Measurements from ENCODE around the gene TPK1. TPM values are rescaled to one million over a fixed set of nuclear protein-coding genes. Genes with fewer than 3 reads are reported as not detected.

TPK1 gene
- total RNA-seq, 1 experiment from 2014 or later = 3.1 TPM

DNA sequence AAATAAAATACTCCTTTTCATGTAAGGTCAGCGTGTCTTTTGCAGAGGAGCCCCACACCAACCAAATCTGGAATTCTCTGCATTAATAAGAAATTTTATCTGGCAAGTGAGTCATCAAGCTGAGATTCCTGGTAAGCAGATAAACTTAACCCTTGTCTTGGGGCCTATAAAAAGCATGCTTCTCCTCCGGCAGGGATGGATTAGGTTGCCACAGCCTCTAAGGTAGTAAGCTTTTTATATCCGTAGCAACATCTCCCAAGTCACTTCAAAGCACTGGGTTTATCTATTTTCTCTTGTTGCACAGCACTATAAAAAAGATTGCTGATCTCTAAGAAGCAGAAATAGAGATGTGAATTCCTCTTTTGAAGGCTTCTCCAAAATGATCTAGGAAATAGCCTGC, 229.6 kb downstream of the TPK1 start:
- Histone ChIP-seq H2AFZ (ENCODE audit: low read length) (no peak overlapping the region), H3K79me1 (ENCODE audit: insufficient read depth, low read depth, low read length, poor library complexity, severe bottlenecking) (no peaks in the 10 kb centered on the region), H3K27ac (ENCODE audit: insufficient read length, low read depth, low read length) (no peak overlapping the region), H2BK12ac (ENCODE audit: insufficient read length, low read depth, low read length) (no peak overlapping the region), H2BK15ac (ENCODE audit: low read depth, low read length) (no peak overlapping the region), H3K18ac (ENCODE audit: insufficient read length, low read depth, low read length) (no peak overlapping the region), H3K23ac (ENCODE audit: insufficient read length, low read depth, low read length) (no peak overlapping the region), H3K4me1 (ENCODE audit: insufficient read depth, low read length) (no peaks in the 10 kb centered on the region), H3K4ac (ENCODE audit: low read depth, low read length) (no peak overlapping the region), H3K56ac (ENCODE audit: insufficient read length, low read depth, low read length) (no peak overlapping the region), H3K4me2 (ENCODE audit: insufficient read depth, insufficient read length, low read length) (no peak overlapping the region), H2BK5ac (ENCODE audit: insufficient read length, low read length) (no peak overlapping the region), H3K9ac (ENCODE audit: extremely low read depth, insufficient read length, low read length) (no peak overlapping the region), H2AK5ac (ENCODE audit: insufficient read length, low read length) (no peak overlapping the region), H2BK20ac (ENCODE audit: low read depth, low read length, poor library complexity, severe bottlenecking) (no peak overlapping the region), H3K79me2 (ENCODE audit: insufficient read depth, low read length) (no peaks in the 10 kb centered on the region), H3K14ac (ENCODE audit: insufficient read depth, low read length) (no peak overlapping the region), H4K8ac (replicated peaks; ENCODE audit: insufficient read length, low read depth, low read length) (no peak overlapping the region), H4K20me1 (ENCODE audit: control insufficient read depth, insufficient read depth, insufficient read length) (no peaks in the 10 kb centered on the region), H2BK120ac (ENCODE audit: low read depth, low read length, poor library complexity, severe bottlenecking) (no peak overlapping the region), H4K91ac (ENCODE audit: insufficient read length, low read depth, low read length) (no peak overlapping the region), H3K23me2 (ENCODE audit: insufficient read length, low read depth, low read length, poor library complexity, severe bottlenecking) (no peaks in the 10 kb centered on the region), H3K27me3 (ENCODE audit: insufficient read depth, low read length) (no peaks in the 10 kb centered on the region), H4K5ac (ENCODE audit: insufficient read length, low read depth, low read length) (no peak overlapping the region), H3K9me3 (ENCODE audit: control insufficient read depth, low read depth, low read length) (no peaks in the 10 kb centered on the region), H3T11ph (ENCODE audit: low read length) (no peak overlapping the region)
- Mint-ChIP-seq H3K9me3 (no peaks in the 10 kb centered on the region), H3K4me1 (no peaks in the 10 kb centered on the region), H3K36me3 (ENCODE audit: insufficient read depth in 1 of 3, low read depth in 3 of 3) (no peaks in the 10 kb centered on the region), H3K27ac (no peak overlapping the region), H3K4me3 (no peak overlapping the region), H3K27me3 (ENCODE audit: low read depth) (no peaks in the 10 kb centered on the region)
- no CpG with 5 or more reads among the region's 3 CpGs for WGBS (ENCODE audit: extremely low coverage, insufficient read length, low lambda C conversion rate)
- TF ChIP-seq, protein P1, sequence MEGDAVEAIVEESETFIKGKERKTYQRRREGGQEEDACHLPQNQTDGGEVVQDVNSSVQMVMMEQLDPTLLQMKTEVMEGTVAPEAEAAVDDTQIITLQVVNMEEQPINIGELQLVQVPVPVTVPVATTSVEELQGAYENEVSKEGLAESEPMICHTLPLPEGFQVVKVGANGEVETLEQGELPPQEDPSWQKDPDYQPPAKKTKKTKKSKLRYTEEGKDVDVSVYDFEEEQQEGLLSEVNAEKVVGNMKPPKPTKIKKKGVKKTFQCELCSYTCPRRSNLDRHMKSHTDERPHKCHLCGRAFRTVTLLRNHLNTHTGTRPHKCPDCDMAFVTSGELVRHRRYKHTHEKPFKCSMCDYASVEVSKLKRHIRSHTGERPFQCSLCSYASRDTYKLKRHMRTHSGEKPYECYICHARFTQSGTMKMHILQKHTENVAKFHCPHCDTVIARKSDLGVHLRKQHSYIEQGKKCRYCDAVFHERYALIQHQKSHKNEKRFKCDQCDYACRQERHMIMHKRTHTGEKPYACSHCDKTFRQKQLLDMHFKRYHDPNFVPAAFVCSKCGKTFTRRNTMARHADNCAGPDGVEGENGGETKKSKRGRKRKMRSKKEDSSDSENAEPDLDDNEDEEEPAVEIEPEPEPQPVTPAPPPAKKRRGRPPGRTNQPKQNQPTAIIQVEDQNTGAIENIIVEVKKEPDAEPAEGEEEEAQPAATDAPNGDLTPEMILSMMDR (conservative IDR thresholded peaks at IDR 0.05) = no peak
- no peak for DNase-seq

Data from H9 (cell line).